ENCODE data around the gene CTNNBL1.

GRCh38 chr20:37907330-37907676 is 213.5 kb downstream of the CTNNBL1 start:
- TF ChIP-seq CTCF (IDR thresholded peaks at IDR 0.05) (no peak), TCF7L2 (IDR thresholded peaks at IDR 0.05; ENCODE audit: low read depth, low read length) (no peak), POLR2AphosphoS5 (IDR thresholded peaks at IDR 0.05; ENCODE audit: low read depth, low read length) (no peak), REST (IDR thresholded peaks at IDR 0.05; ENCODE audit: insufficient read depth in 1 of 2, low read depth in 2 of 2, low read length in 1 of 2) (no peak)

All from Panc1 (cell line).